GM21423 (cell line): ENCODE measurements around the gene DNA2.

ENCODE experiments used
- ATAC-seq: cut with Tn5 transposase; IDR thresholded peaks from one replicate; pipeline ENCODE4 v1.9.1; 2021; ENCODE audit warnings: mild to moderate bottlenecking, moderate library complexity; ENCODE audit not compliant: unreplicated experiment

Gene DNA2

GRCh38 chr10:68365611-68366010 is 106.2 kb downstream of the DNA2 start:
- no peak for ATAC-seq

DNA sequence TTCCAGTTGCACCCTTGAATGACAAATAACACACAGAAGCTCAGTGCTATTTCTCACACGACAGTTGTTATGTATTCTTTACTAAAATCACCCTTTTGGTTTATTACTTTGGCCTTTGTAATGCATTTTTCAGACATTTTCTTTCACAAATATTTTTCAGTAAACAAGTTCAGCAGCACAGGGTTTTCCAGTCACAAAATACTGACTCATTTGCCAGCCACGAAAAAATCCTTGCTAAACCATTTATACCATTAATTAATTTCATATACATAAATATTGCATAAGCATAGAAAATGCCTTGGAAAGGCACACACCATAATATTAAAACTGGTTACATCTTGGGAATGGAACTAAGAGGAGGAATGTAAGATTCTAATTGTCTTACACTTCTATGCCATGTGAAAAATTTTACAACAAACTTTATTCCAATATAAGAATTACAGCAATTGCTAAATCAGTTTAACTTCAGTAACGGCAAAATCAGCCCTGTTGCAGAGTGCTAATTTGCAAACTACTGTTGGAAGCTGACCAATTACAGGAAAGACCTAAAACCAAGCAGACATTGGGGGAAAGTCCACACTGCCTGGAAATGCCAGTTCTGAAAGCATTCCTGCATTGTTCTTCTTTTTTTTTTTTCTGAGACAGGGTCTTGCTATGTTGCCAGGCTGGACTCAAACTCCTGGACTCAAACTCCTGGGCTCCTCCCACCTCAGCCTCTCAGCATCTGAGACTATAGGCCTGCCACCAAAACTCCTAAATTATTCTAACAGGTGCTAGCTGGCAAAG is 107.5 kb downstream of the DNA2 start:
- ATAC-seq = no peak
